ENCODE results near the gene DPEP2.

The DPEP2 gene

GRCh38 chr16:67946966-67947558, 52.2 kb downstream of the DPEP2 start:
- FAIRE-seq = no peak
- no peak for DNase-seq (ENCODE audit: insufficient read length, low spot score)
- TF ChIP-seq POLR2A (IDR thresholded peaks at IDR 0.05; ENCODE audit: low read depth, low read length) (no peak), POLR2AphosphoS5 (IDR thresholded peaks at IDR 0.05; ENCODE audit: low read depth, low read length) (no peak), POU2F2 (IDR thresholded peaks at IDR 0.05; ENCODE audit: low read depth, low read length) (no peak), TAF1 (IDR thresholded peaks at IDR 0.05; ENCODE audit: low read depth, low read length) (no peak), PAX5 (IDR thresholded peaks at IDR 0.05; ENCODE audit: insufficient read depth, low read length, severe bottlenecking) (no peak), SPI1 (IDR thresholded peaks at IDR 0.05; ENCODE audit: low read depth, low read length) (no peak)

GRCh38 chr16:67946128-67946569, 53.1 kb downstream of the DPEP2 start:
- no peak for FAIRE-seq
- TF ChIP-seq SPI1 (IDR thresholded peaks at IDR 0.05; ENCODE audit: low read depth, low read length) (no peak), PAX5 (IDR thresholded peaks at IDR 0.05; ENCODE audit: insufficient read depth, low read length, severe bottlenecking) (no peak), POLR2A (IDR thresholded peaks at IDR 0.05; ENCODE audit: low read depth, low read length) (no peak), POU2F2 (IDR thresholded peaks at IDR 0.05; ENCODE audit: low read depth, low read length) (no peak), POLR2AphosphoS5 (IDR thresholded peaks at IDR 0.05; ENCODE audit: low read depth, low read length) (no peak), TAF1 (IDR thresholded peaks at IDR 0.05; ENCODE audit: low read depth, low read length) (no peak)

GRCh38 chr16:67945392-67945933, 53.8 kb downstream of the DPEP2 start:
- FAIRE-seq (no peak), DNase-seq (ENCODE audit: insufficient read length, low spot score) (no peak)
- TF ChIP-seq POLR2AphosphoS5 (IDR thresholded peaks at IDR 0.05; ENCODE audit: low read depth, low read length) = no peak
- TF ChIP-seq TAF1 (IDR thresholded peaks at IDR 0.05; ENCODE audit: low read depth, low read length) = no peak
- no peak for TF ChIP-seq POLR2A (IDR thresholded peaks at IDR 0.05; ENCODE audit: low read depth, low read length)
- no peak for TF ChIP-seq SPI1 (IDR thresholded peaks at IDR 0.05; ENCODE audit: low read depth, low read length)
- no peak for TF ChIP-seq PAX5 (IDR thresholded peaks at IDR 0.05; ENCODE audit: insufficient read depth, low read length, severe bottlenecking)
- TF ChIP-seq POU2F2 (IDR thresholded peaks at IDR 0.05; ENCODE audit: low read depth, low read length) = no peak

More at GRCh38 chr16:67946128-67946569, 53.1 kb downstream of the DPEP2 start:
- DNase-seq (ENCODE audit: insufficient read length, low spot score) = no peak

GRCh38 chr16:67944690-67945391, 54.4 kb downstream of the DPEP2 start:
- no peak for FAIRE-seq
- no peak for DNase-seq (ENCODE audit: insufficient read length, low spot score)
- no peak for TF ChIP-seq POLR2AphosphoS5 (IDR thresholded peaks at IDR 0.05; ENCODE audit: low read depth, low read length)

GRCh38 chr16:67943619-67944504, 55.4 kb downstream of the DPEP2 start, which contains the start of gene LCAT:
Gene LCAT (minus strand): TSS chr16:67944120. CDS start chr16:67944101, 19 bp downstream.
- no peak for DNase-seq (ENCODE audit: insufficient read length, low spot score)
- no peak for TF ChIP-seq PAX5 (IDR thresholded peaks at IDR 0.05; ENCODE audit: insufficient read depth, low read length, severe bottlenecking)
- no peak for TF ChIP-seq POLR2AphosphoS5 (IDR thresholded peaks at IDR 0.05; ENCODE audit: low read depth, low read length)
- no peak for TF ChIP-seq POLR2A (IDR thresholded peaks at IDR 0.05; ENCODE audit: low read depth, low read length)
- TF ChIP-seq TAF1 (IDR thresholded peaks at IDR 0.05; ENCODE audit: low read depth, low read length) = no peak
- no peak for TF ChIP-seq POU2F2 (IDR thresholded peaks at IDR 0.05; ENCODE audit: low read depth, low read length)
- TF ChIP-seq SPI1 (IDR thresholded peaks at IDR 0.05; ENCODE audit: low read depth, low read length) = no peak
- no peak for FAIRE-seq

- no peak for FAIRE-seq
- no peak for TF ChIP-seq POLR2A (IDR thresholded peaks at IDR 0.05; ENCODE audit: low read depth, low read length)
- TF ChIP-seq SPI1 (IDR thresholded peaks at IDR 0.05; ENCODE audit: low read depth, low read length) = no peak
- TF ChIP-seq PAX5 (IDR thresholded peaks at IDR 0.05; ENCODE audit: insufficient read depth, low read length, severe bottlenecking) = no peak
- no peak for TF ChIP-seq TAF1 (IDR thresholded peaks at IDR 0.05; ENCODE audit: low read depth, low read length)
- no peak for TF ChIP-seq POLR2AphosphoS5 (IDR thresholded peaks at IDR 0.05; ENCODE audit: low read depth, low read length)
- no peak for TF ChIP-seq POU2F2 (IDR thresholded peaks at IDR 0.05; ENCODE audit: low read depth, low read length)
- no peak for DNase-seq (ENCODE audit: insufficient read length, low spot score)
Observed at GRCh38 chr16:67943256-67943618, 56.0 kb downstream of the DPEP2 start.

GRCh38 chr16:67942510-67943255, 56.6 kb downstream of the DPEP2 start:
- TF ChIP-seq SPI1 (IDR thresholded peaks at IDR 0.05; ENCODE audit: low read depth, low read length) (no peak), POLR2A (IDR thresholded peaks at IDR 0.05; ENCODE audit: low read depth, low read length) (no peak), TAF1 (IDR thresholded peaks at IDR 0.05; ENCODE audit: low read depth, low read length) (no peak), PAX5 (IDR thresholded peaks at IDR 0.05; ENCODE audit: insufficient read depth, low read length, severe bottlenecking) (no peak), POLR2AphosphoS5 (IDR thresholded peaks at IDR 0.05; ENCODE audit: low read depth, low read length) (no peak), POU2F2 (IDR thresholded peaks at IDR 0.05; ENCODE audit: low read depth, low read length) (no peak)
- FAIRE-seq = no peak
- no peak for DNase-seq (ENCODE audit: insufficient read length, low spot score)

GRCh38 chr16:67942200-67942509, 57.1 kb downstream of the DPEP2 start:
- FAIRE-seq = peak; percentile 81
- no peak for TF ChIP-seq POLR2AphosphoS5 (IDR thresholded peaks at IDR 0.05; ENCODE audit: low read depth, low read length)
- no peak for TF ChIP-seq POLR2A (IDR thresholded peaks at IDR 0.05; ENCODE audit: low read depth, low read length)
- TF ChIP-seq SPI1 (IDR thresholded peaks at IDR 0.05; ENCODE audit: low read depth, low read length) = no peak
- TF ChIP-seq PAX5 (IDR thresholded peaks at IDR 0.05; ENCODE audit: insufficient read depth, low read length, severe bottlenecking) = no peak
- no peak for TF ChIP-seq POU2F2 (IDR thresholded peaks at IDR 0.05; ENCODE audit: low read depth, low read length)
- TF ChIP-seq TAF1 (IDR thresholded peaks at IDR 0.05; ENCODE audit: low read depth, low read length) = no peak
- DNase-seq (ENCODE audit: insufficient read length, low spot score) = peak; percentile 74

Measured in GM12891 (cell line).